Neuron (in vitro differentiated cells): ENCODE results near the gene LRRC26.

Experiments
- H2AFZ ChIP-seq: one replicate; pipeline ENCODE4 v1.6.1; 2013; ENCODE audit warnings: low read depth, mild to moderate bottlenecking, inconsistent platforms, low read length, moderate library complexity
- H3K27me3 ChIP-seq: one replicate; pipeline ENCODE4 v1.6.1; 2013; ENCODE audit warnings: low read length; ENCODE audit not compliant: insufficient read depth
- H3K36me3 ChIP-seq: one replicate; pipeline ENCODE4 v1.6.1; 2013; ENCODE audit warnings: low read length; ENCODE audit not compliant: insufficient read depth
- H3K4me1 ChIP-seq: one replicate; pipeline ENCODE4 v1.6.1; 2013; ENCODE audit warnings: low read length; ENCODE audit not compliant: insufficient read depth
- H3K4me3 ChIP-seq: 2 replicates; pipeline ENCODE4 v1.5.1; 2013; ENCODE audit warnings: mild to moderate bottlenecking, low read length, moderate library complexity
- H3K9me3 ChIP-seq: one replicate; pipeline ENCODE4 v1.6.1; 2013; ENCODE audit warnings: low read length

The LRRC26 gene, protein sequence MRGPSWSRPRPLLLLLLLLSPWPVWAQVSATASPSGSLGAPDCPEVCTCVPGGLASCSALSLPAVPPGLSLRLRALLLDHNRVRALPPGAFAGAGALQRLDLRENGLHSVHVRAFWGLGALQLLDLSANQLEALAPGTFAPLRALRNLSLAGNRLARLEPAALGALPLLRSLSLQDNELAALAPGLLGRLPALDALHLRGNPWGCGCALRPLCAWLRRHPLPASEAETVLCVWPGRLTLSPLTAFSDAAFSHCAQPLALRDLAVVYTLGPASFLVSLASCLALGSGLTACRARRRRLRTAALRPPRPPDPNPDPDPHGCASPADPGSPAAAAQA

DNA sequence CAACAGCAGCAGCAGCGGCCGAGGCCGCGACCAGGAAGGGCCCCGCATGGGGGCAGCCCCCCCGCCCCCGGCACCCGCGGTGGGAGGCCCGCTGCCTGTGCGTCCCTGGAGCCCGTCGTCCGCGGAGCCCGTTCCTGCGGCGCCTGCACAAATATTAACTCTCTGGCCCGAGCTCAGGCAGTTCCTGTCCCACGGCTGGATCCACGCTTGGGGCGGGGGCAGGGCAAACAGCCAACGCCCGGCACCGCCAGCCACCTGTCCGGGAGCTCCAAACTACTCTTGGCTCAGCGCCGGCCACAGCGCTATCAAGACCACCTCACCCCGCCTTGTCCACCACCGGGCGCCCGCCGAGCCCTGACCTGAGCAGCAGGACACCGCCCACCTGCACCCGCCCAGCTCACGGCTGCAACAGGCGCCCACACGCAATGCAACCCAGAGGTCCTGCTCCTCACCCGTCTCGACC, at the start of gene LRRC26:
Gene LRRC26, minus strand, starts transcription at position 156 of the 463 bp plus-strand sequence. Its CDS starts 108 bp downstream, at position 48.
- Histone ChIP-seq H3K36me3 (no peaks in the 10 kb centered on the region), H3K4me3 (peak within 1 kb of the TSS; percentile 49), H3K9me3 (no peaks in the 10 kb centered on the region), H3K27me3 (peaks cover 59% of the 10 kb centered on the region), H2AFZ (peak within 1 kb of the TSS; percentile 24), H3K4me1 (peaks cover 33% of the 10 kb centered on the region)

DNA sequence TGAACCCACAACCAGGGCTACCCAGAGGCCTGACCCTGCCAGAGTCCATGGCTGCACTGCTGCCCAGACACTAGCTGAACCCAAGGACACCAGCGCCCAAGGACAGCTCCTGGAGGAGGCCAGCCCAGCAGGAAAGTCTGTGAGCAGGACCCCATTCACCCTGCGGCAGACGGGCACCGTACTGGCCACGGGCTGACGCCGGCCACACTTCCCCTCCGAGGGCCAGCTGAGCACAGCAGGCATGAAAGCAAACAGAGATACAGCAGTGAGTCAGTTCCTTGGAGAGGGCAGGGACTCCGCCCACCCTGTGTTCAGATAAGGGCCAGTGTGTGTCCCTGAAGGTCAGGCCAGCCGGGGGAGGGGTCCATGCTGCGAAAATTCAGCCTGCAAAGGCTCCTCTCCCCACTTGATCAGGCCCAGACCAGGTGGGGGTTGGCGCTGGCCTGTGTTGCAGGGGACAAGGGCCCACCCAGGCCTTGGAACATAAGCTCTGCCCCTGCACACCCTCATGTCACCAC, 49.0 kb upstream of the LRRC26 start:
- Histone ChIP-seq H3K4me1 (peaks cover 7% of the 10 kb centered on the region), H2AFZ (no peak overlapping the region)

DNA sequence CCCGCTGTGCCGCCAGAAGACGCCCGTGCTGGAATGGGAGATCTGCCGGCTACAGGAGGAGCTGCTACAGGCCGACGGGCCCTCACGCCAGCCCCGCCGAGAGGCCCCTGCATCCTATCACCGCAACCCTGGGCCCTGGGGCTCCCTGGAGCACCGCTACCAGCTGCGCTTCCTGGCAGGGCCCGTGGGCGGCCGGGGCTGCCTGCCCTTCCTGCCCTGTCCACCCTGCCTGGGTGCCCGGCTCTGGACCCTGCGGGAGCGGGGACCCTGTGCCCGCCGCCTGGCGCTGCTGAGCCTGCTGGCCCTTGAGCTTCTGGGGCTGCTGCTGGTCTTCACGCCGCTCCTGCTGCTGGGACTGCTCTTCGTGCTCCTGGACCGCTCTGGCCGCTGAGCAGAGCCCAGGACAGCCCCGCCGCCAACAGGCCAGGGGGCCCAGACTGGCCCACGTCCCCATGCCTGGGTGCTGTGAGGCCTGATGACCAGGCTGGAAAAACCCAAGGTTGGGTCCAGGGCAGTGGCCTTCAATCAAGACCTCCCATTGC, 48.4 kb upstream of the LRRC26 start:
- no peaks in the 10 kb centered on the region for H3K27me3 ChIP-seq
- H3K4me1 ChIP-seq: peaks cover 7% of the 10 kb centered on the region
- no peaks in the 10 kb centered on the region for H3K9me3 ChIP-seq

More for the DNA sequence above, 49.0 kb upstream of the LRRC26 start:
- Histone ChIP-seq H3K36me3 (peaks cover 23% of the 10 kb centered on the region), H3K27me3 (no peaks in the 10 kb centered on the region), H3K9me3 (no peaks in the 10 kb centered on the region), H3K4me3 (no peak overlapping the region)

GRCh38 chr9:137217276-137218211, 47.7 kb upstream of the LRRC26 start:
- Histone ChIP-seq H3K4me1 (peaks cover 1% of the 10 kb centered on the region), H3K9me3 (no peaks in the 10 kb centered on the region), H2AFZ (no peak overlapping the region), H3K4me3 (no peak overlapping the region), H3K36me3 (peaks cover 23% of the 10 kb centered on the region), H3K27me3 (no peaks in the 10 kb centered on the region)

More for the DNA sequence above, 48.4 kb upstream of the LRRC26 start:
- Histone ChIP-seq H3K4me3 (no peak overlapping the region), H3K36me3 (peaks cover 23% of the 10 kb centered on the region), H2AFZ (no peak overlapping the region)

DNA sequence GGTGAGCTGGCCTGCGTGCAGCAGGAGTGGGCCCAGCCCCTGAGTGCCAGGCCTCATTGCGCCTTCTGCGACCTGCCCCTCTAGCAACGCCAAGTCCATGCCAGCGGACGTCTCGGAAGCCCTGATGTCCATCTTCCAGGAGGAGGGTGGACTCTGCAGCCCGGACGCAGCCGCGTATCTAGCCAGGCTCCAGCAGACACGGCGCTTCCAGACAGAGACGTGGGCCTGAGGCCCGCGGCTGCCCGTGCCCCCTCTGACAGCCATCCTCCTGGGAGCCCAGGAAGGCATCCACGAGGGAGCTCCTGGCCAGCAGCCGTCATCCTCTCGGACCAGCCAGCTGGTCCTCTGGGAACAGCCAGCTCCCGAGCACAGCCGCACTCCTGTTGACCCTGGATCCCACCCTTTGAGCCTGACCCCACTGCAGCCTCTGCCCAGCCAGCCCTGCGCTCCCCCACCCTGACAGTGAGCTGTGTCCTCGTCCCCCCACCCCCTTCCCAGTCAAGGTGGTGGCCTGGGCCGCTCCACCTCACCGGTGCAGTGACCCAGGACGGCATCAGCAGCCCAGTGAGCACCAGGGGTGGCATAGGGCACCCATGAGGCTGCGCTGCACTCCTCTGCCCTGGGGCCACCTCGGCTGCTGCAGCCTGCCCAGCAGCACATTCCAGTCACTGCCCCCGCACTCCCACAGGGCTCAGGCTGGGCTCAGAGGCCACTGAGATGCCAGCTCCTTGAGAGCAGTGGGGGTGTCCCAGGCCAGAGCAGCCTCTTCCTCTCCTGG, 46.5 kb upstream of the LRRC26 start:
- no peak overlapping the region for H2AFZ ChIP-seq
- no peaks in the 10 kb centered on the region for H3K27me3 ChIP-seq

DNA sequence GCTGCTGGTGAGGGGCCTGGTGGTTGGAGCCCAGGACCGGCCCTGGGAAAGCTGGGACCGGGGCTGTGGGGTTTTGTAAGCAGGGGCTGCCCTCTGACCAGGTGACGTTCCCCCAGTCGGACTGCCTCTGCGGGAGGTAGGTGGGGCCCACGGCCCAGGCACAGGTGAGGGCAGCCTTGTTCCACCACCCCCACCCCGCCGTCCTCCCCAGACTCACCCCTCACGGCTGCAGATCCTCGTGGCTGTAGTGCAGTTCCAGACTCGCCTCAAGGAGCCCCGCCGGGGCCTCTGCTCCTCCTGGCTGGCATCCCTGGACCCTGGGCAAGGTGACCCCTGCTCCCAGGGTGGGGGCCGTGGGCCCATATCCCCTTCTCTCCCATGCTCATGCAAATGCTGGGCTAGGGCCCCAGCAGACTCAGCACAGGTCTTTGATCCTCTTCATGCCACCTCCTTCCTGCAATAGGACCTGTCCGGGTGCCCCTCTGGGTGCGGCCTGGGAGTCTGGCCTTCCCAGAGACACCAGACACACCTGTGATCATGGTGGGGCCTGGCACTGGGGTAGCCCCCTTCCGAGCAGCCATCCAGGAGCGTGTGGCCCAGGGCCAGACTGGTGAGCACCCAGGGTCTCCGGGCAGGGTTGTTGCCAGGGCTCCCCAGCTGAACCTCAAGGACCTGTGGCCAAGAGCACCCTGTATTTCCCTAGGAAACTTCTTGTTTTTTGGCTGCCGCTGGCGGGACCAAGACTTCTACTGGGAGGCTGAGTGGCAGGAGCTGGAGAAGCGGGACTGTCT, 45.5 kb upstream of the LRRC26 start:
- Histone ChIP-seq H3K4me1 (no peaks in the 10 kb centered on the region), H3K36me3 (peaks cover 29% of the 10 kb centered on the region), H3K27me3 (no peaks in the 10 kb centered on the region), H2AFZ (no peak overlapping the region), H3K4me3 (no peak overlapping the region), H3K9me3 (no peaks in the 10 kb centered on the region)

More for the DNA sequence above, 46.5 kb upstream of the LRRC26 start:
- no peaks in the 10 kb centered on the region for H3K9me3 ChIP-seq
- no peak overlapping the region for H3K4me3 ChIP-seq
- H3K36me3 ChIP-seq: peaks cover 29% of the 10 kb centered on the region
- H3K4me1 ChIP-seq: no peaks in the 10 kb centered on the region

GRCh38 chr9:137214620-137215019, 44.8 kb upstream of the LRRC26 start:
- no peak overlapping the region for H3K4me3 ChIP-seq
- no peaks in the 10 kb centered on the region for H3K4me1 ChIP-seq
- H3K36me3 ChIP-seq: peaks cover 34% of the 10 kb centered on the region
- no peaks in the 10 kb centered on the region for H3K9me3 ChIP-seq
- H2AFZ ChIP-seq: no peak overlapping the region
- no peaks in the 10 kb centered on the region for H3K27me3 ChIP-seq

GRCh38 chr9:137213160-137214060, 43.6 kb upstream of the LRRC26 start:
- Histone ChIP-seq H3K36me3 (peaks cover 41% of the 10 kb centered on the region), H3K4me3 (no peak overlapping the region), H3K27me3 (no peaks in the 10 kb centered on the region), H2AFZ (no peak overlapping the region), H3K9me3 (no peaks in the 10 kb centered on the region), H3K4me1 (no peaks in the 10 kb centered on the region)

- Histone ChIP-seq H2AFZ (no peak overlapping the region), H3K4me3 (no peak overlapping the region), H3K27me3 (no peaks in the 10 kb centered on the region), H3K4me1 (no peaks in the 10 kb centered on the region), H3K9me3 (no peaks in the 10 kb centered on the region), H3K36me3 (peaks cover 41% of the 10 kb centered on the region)
Observed at GRCh38 chr9:137212520-137212919, 42.7 kb upstream of the LRRC26 start.

GRCh38 chr9:137211532-137211931, 41.7 kb upstream of the LRRC26 start:
- no peaks in the 10 kb centered on the region for H3K9me3 ChIP-seq
- no peak overlapping the region for H2AFZ ChIP-seq
- H3K4me1 ChIP-seq: peaks cover 5% of the 10 kb centered on the region
- H3K27me3 ChIP-seq: no peaks in the 10 kb centered on the region
- H3K36me3 ChIP-seq: peaks cover 37% of the 10 kb centered on the region
- H3K4me3 ChIP-seq: no peak overlapping the region

DNA sequence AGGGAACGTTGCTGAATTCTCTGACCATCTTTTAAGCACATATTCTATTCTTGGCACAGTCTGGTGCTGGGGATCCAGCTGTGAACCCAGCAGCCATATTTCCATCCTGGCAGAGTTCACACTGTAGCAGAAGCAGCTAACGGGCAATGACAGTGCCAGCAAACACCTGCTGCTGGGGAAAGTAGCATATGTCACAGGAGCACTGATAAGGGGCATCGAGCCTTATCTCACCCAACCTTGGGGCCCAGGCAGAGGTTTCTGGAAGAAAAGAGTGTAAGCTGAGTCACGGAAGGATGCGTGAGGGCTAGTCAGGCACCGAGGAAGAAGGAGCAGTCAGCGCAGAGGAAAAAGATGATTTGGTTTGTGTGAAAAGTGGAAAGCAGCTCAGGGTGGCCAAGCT, 36.8 kb upstream of the LRRC26 start:
- Histone ChIP-seq H3K9me3 (no peaks in the 10 kb centered on the region), H2AFZ (no peak overlapping the region), H3K36me3 (peaks cover 12% of the 10 kb centered on the region), H3K4me1 (peaks cover 32% of the 10 kb centered on the region), H3K4me3 (peak overlapping the region; percentile 76), H3K27me3 (no peaks in the 10 kb centered on the region)
